ENCODE measurements around the gene PLSCR2.

PLSCR2 gene

DNA sequence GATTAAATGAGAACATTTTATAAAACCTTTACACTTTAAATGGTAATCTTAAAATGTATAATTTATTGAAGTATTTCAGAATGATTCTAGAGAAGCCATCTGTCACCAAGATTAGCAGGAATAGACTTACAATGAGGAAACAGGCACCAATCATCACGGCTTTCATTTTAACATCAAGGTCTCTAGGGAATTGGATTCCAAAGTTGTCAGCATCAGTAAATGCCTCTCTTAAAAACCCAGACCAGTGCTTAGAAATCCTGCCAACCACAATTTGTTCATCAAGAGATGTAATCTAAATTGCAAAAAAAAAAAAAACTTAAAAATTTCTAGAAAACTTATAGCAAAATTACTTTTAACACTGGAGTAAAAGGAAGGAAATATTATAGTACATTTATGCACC, 20.3 kb downstream of the PLSCR2 start:
- Histone ChIP-seq H3K36me3 (ENCODE audit: control insufficient read depth in 2 of 2, insufficient read depth in 1 of 2, low read length in 2 of 2) (no peaks in the 10 kb centered on the region), H3K27ac (ENCODE audit: extremely low read depth, low read depth, low read length) (no peak overlapping the region), H3K4me1 (ENCODE audit: control insufficient read depth, insufficient read depth, low read length) (no peaks in the 10 kb centered on the region), H3K9me3 (ENCODE audit: control insufficient read depth, insufficient read depth, low read depth, low read length) (no peaks in the 10 kb centered on the region), H3K4me3 (ENCODE audit: low read depth, low read length) (no peak overlapping the region)
- TF ChIP-seq ZNF747 (tag by site-specific recombination; IDR thresholded peaks at IDR 0.05) (no peak), ZNF16 (tag by site-specific recombination; IDR thresholded peaks at IDR 0.05; ENCODE audit: low read depth) (no peak), KLF7 (tag by site-specific recombination; IDR thresholded peaks at IDR 0.05; ENCODE audit: borderline replicate concordance) (no peak), GLIS1 (tag by site-specific recombination; IDR thresholded peaks at IDR 0.05) (no peak), ZNF433 (tag by site-specific recombination; IDR thresholded peaks at IDR 0.05; ENCODE audit: low read depth) (no peak), SCRT1 (tag by site-specific recombination; IDR thresholded peaks at IDR 0.05; ENCODE audit: borderline replicate concordance) (no peak), YY1 (tag by site-specific recombination; IDR thresholded peaks at IDR 0.05) (no peak), ZNF664 (tag by site-specific recombination; IDR thresholded peaks at IDR 0.05) (no peak), ZNF585B (tag by site-specific recombination; IDR thresholded peaks at IDR 0.05) (no peak), ZNF629 (tag by site-specific recombination; IDR thresholded peaks at IDR 0.05) (no peak), ZXDB (tag by site-specific recombination; IDR thresholded peaks at IDR 0.05) (no peak), ZNF18 (tag by site-specific recombination; IDR thresholded peaks at IDR 0.05) (no peak), ZNF169 (tag by site-specific recombination; IDR thresholded peaks at IDR 0.05) (no peak), SP3 (tag by site-specific recombination; IDR thresholded peaks at IDR 0.05) (no peak), PATZ1 (tag by site-specific recombination; IDR thresholded peaks at IDR 0.05) (no peak), ZNF529 (tag by site-specific recombination; IDR thresholded peaks at IDR 0.05; ENCODE audit: insufficient replicate concordance) (no peak), ZEB2 (tag by site-specific recombination; IDR thresholded peaks at IDR 0.05) (no peak)
- TF ChIP-seq, protein P1, sequence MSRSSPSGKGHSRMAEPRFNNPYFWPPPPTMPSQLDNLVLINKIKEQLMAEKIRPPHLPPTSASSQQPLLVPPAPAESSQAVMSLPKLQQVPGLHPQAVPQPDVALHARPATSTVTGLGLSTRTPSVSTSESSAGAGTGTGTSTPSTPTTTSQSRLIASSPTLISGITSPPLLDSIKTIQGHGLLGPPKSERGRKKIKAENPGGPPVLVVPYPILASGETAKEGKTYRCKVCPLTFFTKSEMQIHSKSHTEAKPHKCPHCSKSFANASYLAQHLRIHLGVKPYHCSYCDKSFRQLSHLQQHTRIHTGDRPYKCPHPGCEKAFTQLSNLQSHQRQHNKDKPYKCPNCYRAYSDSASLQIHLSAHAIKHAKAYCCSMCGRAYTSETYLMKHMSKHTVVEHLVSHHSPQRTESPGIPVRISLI (tag by site-specific recombination; IDR thresholded peaks at IDR 0.05), result no peak
- TF ChIP-seq, protein P2, sequence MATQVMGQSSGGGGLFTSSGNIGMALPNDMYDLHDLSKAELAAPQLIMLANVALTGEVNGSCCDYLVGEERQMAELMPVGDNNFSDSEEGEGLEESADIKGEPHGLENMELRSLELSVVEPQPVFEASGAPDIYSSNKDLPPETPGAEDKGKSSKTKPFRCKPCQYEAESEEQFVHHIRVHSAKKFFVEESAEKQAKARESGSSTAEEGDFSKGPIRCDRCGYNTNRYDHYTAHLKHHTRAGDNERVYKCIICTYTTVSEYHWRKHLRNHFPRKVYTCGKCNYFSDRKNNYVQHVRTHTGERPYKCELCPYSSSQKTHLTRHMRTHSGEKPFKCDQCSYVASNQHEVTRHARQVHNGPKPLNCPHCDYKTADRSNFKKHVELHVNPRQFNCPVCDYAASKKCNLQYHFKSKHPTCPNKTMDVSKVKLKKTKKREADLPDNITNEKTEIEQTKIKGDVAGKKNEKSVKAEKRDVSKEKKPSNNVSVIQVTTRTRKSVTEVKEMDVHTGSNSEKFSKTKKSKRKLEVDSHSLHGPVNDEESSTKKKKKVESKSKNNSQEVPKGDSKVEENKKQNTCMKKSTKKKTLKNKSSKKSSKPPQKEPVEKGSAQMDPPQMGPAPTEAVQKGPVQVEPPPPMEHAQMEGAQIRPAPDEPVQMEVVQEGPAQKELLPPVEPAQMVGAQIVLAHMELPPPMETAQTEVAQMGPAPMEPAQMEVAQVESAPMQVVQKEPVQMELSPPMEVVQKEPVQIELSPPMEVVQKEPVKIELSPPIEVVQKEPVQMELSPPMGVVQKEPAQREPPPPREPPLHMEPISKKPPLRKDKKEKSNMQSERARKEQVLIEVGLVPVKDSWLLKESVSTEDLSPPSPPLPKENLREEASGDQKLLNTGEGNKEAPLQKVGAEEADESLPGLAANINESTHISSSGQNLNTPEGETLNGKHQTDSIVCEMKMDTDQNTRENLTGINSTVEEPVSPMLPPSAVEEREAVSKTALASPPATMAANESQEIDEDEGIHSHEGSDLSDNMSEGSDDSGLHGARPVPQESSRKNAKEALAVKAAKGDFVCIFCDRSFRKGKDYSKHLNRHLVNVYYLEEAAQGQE (tag by site-specific recombination; IDR thresholded peaks at IDR 0.05), result no peak
- TF ChIP-seq, protein P3, sequence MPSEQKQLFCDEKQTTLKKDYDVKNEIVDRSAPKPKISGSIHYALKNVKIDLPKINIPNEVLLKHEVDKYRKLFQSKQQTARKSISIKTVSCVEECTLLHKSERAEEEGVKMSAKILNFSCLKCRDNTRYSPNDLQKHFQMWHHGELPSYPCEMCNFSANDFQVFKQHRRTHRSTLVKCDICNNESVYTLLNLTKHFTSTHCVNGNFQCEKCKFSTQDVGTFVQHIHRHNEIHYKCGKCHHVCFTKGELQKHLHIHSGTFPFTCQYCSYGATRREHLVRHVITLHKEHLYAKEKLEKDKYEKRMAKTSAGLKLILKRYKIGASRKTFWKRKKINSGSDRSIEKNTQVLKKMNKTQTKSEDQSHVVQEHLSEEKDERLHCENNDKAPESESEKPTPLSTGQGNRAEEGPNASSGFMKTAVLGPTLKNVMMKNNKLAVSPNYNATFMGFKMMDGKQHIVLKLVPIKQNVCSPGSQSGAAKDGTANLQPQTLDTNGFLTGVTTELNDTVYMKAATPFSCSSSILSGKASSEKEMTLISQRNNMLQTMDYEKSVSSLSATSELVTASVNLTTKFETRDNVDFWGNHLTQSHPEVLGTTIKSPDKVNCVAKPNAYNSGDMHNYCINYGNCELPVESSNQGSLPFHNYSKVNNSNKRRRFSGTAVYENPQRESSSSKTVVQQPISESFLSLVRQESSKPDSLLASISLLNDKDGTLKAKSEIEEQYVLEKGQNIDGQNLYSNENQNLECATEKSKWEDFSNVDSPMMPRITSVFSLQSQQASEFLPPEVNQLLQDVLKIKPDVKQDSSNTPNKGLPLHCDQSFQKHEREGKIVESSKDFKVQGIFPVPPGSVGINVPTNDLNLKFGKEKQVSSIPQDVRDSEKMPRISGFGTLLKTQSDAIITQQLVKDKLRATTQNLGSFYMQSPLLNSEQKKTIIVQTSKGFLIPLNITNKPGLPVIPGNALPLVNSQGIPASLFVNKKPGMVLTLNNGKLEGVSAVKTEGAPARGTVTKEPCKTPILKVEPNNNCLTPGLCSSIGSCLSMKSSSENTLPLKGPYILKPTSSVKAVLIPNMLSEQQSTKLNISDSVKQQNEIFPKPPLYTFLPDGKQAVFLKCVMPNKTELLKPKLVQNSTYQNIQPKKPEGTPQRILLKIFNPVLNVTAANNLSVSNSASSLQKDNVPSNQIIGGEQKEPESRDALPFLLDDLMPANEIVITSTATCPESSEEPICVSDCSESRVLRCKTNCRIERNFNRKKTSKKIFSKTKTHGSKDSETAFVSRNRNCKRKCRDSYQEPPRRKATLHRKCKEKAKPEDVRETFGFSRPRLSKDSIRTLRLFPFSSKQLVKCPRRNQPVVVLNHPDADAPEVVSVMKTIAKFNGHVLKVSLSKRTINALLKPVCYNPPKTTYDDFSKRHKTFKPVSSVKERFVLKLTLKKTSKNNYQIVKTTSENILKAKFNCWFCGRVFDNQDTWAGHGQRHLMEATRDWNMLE (tag by site-specific recombination; conservative IDR thresholded peaks at IDR 0.05; ENCODE audit: low read depth), result no peak
- ChIA-PET POLR2A (no interaction called here), CTCF (interaction anchor here (0.9 kb wide), 1 partner anchor 24 kb away, joined by 3 read pairs; no protein-coding TSS in a partner anchor)
